GM18868 (cell line): ENCODE measurements around the gene SCN4A.
"Not testable (repeated sequence)": the region's sequence is repeated elsewhere in the genome, so short reads cannot be mapped to it uniquely, and the experiment has no call there.

Experiments
- ATAC-seq: cut with Tn5 transposase; IDR thresholded peaks from one replicate; pipeline ENCODE4 v1.9.1; 2021; ENCODE audit warnings: mild to moderate bottlenecking, moderate library complexity; ENCODE audit not compliant: unreplicated experiment

SCN4A gene

DNA sequence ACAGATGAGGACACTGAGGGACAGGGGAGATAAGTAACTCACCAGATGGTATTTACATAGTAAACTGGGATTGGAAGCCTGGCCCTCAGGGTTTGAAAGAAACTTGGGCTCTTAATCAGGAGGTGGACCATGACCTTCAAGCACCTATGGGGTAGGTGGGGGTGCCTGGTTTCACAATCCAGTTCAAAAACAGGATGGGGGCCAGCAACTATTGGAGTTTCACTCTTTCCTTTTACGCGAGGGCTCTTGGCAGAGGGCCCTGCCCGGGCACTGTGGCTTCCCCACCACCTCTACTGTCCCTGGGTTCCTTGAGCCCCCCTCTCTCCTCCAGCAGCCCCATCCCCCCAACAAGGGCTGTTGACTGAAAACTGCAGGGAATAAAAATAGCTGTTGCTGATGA is 14.1 kb upstream of the SCN4A start:
- ATAC-seq = no peak

- no peak for ATAC-seq
Measured at GRCh38 chr17:63985387-63986140, 12.8 kb upstream of the SCN4A start.

GRCh38 chr17:63984651-63985386 is 12.1 kb upstream of the SCN4A start:
- ATAC-seq = no peak

GRCh38 chr17:63984236-63984635 is 11.5 kb upstream of the SCN4A start:
- no peak for ATAC-seq

- no peak for ATAC-seq
Measured at GRCh38 chr17:63983320-63983719, 10.6 kb upstream of the SCN4A start.

DNA sequence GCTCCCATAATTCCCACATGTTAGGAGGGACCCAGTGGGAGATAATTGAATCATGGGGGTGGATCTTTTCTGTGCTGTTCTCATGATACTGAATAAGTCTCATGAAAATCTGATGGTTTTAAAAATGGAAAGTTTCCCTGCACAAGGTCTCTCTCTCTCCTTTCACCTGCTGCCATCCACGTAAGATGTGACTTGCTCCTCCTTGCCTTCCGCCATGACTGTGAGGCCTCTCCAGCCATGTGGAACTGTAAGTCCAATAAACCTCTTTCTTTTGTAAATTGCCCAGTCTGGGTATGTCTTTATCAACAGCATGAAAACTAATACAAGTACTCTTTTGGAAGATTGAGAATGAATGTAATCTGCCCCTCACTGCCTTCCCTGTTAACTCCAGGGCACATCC is 9.9 kb upstream of the SCN4A start:
- not testable (repeated sequence) for ATAC-seq

DNA sequence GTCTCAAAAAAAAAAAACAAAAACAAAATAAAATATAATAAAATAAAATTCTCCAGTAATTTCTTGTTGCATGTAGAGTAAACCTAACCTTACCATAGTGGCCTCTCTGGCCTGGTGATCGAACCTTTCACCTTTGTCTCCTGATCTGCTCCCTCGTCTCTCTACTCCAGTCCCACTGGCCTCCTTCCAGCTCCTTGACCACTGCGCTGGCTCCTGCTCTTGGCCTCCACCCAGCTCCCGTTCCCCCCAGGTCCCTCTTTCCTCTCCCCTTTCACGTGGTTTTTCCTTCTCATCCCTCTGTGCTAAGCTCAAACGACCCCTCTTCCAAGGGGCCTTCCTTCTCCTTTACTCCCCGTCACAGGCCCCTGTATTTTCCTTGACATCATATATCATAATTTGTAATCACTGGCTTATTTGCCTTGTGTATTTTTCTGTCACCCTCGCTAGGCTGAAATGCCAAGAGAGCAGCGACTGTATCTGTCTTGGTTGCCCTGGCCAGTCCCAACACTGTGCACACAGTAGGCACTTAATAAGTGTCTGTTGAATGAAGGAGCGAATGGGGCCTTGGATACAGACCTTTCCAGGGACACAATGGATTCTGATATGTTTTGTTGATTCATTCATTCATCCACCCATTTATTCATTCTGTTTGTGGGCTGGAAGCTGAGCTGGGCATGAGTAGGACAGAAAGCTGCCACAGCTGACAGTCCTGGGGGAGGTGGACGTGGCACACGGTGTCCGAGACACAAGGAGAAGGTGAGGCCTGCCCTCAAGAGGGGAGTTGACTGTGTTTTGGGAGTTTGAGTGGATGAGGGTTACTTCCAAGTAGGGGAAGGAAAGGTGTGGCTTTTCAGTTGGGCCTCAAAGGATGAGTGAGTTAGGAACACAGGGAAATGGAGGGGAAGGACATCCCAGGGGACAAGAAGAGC is 5.8 kb upstream of the SCN4A start:
- ATAC-seq = no peak

DNA sequence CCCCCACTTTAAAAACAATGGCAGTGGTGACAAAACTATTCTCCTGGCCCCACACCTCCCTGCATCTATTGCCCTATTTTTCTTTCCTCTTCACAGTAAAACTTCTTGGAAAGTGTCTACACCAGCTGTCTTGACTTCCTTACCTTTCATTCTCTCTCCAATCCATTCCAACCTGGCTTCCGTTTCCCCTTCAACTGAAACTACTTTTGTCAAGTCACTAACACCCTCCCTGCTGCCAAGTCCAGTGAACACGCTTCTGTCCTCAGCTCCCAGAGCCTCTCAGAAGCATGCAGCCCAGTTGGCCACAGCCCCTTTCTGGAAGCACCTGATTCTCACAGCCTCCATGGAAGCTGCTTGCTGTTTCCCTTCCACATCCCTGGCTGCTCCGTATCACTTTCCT is 4.0 kb upstream of the SCN4A start:
- no peak for ATAC-seq

DNA sequence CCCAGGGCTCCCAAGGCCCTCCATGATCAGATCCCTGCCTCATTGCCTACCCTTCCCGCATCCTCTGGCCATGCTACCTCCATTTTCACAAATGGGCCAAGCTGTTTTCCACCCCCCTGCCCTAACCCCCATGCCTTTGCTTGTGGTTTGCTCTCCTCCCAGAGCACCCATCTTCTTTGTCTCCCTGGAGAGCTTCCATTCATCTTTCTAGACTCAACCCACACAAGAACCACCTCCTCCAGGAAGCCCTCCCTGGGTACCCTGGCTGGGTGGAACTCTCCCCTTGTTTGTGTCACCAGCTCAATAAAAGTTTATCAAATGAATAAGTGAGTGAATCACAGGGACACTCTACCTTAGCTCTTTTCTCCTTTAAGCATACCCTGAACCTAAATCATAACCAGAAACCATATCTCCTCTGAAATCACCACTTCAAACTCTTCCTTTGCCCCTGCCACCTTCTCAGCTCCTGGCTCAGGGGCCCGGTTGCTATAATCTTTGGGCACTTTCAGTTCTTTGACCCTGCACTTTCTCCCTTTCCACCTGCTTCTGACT is 2.9 kb upstream of the SCN4A start:
- ATAC-seq = no peak

DNA sequence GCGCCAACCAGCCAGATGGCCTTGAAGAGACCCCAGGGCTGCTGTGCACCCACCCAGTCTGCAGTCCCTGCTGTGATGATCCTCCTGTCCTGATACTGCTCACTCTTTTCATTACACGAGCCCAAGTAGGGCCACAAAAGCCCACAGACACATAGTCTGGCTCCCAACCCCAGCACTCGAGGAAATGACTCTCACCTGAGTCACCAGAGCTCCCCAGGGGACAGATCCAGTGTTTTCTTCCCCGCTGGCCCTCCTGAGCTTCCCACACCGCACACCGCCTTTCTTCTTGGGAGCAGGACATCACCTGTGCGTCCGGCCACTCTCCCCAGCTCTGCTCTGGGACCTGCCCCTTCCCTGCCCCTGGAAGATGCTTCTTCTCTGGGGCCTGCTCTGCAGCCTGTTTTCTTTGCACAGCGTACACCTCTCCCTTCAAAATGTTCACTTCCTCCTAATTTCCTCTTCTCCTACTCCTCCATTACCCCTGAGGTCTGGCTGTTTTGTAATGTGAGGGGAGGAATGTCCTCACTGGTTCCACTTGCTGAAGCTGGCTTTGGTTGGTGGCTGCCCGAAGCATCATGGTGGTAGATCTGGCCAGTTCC is 2.0 kb upstream of the SCN4A start:
- no peak for ATAC-seq

GRCh38 chr17:63973930-63974593 is 1.3 kb upstream of the SCN4A start:
- ATAC-seq = no peak

GRCh38 chr17:63973247-63973646 is 529 bp upstream of the SCN4A start:
- no peak for ATAC-seq

DNA sequence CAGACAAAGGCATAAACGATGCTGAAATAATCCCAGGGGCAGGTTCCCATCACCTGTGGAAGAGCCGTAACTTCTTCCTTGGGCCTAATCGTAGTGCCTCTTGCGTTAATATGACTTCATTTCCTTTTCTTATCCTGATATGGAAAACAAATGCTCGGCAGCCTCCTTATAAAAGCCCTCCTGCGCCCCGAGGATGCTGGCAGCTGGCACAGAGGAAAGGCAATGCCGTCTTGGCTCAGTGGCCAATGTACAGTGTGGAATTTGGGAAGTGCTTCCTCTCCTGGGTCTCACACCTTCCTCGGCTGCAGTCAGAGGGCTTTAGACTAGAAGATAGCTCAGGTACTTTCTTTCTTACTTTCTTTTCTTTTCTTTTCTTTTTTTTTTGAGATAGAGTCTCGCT is 3.4 kb downstream of the SCN4A start:
- ATAC-seq = no peak

GRCh38 chr17:63967953-63968352 is 4.8 kb downstream of the SCN4A start:
- ATAC-seq = no peak

GRCh38 chr17:63966646-63967264 is 6.0 kb downstream of the SCN4A start:
- ATAC-seq = peak; percentile 63

DNA sequence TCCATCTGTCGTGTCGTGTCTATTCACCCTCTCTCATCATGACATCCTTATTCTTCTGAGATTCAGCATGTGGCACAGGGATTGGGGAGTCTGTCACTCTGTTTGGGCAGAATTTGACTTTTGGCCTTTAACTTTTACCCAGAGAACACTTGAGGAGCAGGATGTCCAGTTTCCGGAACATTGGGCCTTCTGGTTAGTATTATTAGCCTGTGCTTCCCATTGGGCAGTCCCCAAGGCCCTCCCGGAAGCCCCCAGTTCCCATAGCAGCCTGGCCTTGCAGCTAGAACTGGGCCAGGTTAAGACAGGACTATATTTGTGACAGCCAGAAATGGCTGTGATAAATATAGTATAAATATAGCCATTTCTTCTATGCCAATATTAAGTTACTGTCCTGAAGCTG is 9.6 kb downstream of the SCN4A start:
- ATAC-seq = no peak

GRCh38 chr17:63962298-63962744 is 10.4 kb downstream of the SCN4A start:
- ATAC-seq = no peak

DNA sequence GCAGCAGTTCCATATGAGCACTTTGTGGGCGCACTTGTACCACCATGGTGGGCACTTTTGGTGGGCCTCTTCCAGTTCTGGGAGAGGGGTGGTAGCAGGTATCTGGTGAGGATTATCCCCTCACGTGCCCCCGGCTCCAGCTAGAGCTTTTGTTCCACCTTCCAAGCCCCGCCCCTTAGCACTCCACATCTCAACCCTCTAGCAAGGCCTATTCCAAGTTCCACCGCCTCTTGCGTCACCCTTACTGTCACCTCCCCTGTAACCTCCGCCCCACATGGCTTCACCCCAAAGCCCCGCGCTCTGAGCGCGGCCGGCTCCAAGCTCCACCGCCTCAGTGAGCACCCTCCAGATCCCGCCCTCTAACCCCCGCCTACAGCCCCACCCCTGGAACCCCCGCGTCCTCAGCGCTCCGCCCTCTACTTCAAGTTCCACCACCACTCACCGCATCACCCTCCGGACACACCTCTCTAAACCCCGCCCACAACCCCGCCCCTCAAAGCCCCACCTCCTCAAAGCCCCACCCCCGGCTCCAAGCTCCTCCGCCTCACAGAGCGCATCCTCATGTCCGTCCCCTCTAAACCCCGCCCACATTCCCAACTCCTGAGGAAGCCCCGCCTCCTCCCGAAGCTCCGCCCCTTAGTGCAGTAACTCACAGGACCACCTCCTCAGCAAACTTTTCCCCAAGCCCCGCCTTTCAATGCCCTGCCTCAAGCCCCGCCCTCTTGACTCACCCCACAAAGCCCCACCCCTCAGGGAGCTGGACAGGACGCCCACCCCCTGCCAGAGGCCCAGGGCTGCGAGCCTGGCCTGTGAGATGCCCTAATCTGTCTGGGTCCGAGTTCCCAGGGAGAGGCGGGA is 11.1 kb downstream of the SCN4A start:
- ATAC-seq = no peak

- ATAC-seq = no peak
Measured at GRCh38 chr17:63960430-63960829, 12.3 kb downstream of the SCN4A start.
